HG03432 (cell line): ENCODE results near the gene CDH19.
"Not testable (repeated sequence)": the region's sequence is repeated elsewhere in the genome, so short reads cannot be mapped to it uniquely, and the experiment has no call there.

ENCODE experiments used
- ATAC-seq: cut with Tn5 transposase; IDR thresholded peaks from one replicate; pipeline ENCODE4 v1.9.1; 2021; ENCODE audit warnings: mild to moderate bottlenecking, moderate library complexity; ENCODE audit not compliant: unreplicated experiment

CDH19 gene

DNA sequence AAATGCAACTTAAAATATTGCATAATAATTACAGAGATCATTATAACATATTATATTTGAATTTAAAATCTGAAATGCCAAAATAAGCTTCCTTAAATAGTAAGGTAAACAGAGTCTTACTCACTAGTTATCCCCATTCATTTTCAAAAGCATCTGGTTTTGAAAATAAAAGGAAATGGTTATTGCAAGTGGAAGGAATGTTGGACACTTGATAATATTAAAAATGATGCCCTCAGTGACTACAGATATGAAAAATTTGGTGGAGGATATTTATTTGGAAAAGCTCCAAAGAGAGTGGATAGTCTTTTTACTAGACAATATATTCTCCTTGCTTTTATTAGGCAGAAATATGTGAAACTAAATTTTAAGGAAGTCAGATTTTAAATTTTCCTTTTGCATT, 39.7 kb downstream of the CDH19 start:
- ATAC-seq = no peak

DNA sequence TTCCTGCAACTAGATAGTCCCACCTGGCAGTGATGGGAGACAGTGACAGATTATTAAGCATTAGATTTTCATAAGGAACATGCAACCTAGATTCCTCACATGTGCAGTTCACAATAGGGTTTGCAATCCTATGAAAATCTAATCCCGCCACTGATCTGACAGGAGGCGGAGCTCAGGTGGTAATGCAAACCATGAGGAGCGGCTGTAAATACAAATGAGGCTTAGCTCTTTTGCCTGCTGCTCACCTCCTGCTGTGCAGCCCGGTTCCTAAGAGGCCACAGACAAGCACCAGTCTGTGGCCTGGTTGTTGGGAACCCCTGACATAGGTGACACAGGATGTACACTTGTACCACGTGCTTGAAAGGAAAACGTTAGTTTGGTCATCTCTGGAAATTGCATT, 41.6 kb downstream of the CDH19 start:
- no peak for ATAC-seq

DNA sequence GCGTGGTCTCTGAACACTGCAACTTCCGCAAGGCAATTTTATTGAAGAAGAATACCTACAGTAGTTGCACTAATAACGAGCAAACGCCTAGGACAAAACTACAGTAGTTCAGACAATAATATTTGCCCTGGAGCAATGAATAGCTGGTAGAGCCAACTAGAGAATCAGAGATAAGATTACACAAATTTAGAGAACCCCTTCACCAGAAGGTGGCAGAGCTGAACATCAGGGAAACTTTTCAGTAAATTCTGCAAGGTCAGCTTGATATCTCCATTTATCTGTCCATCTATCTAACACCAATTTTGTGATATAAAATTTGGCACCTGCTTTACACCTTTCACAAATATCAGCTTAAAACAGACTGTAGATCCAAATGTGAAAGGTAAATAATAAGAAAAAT, 43.8 kb downstream of the CDH19 start:
- no peak for ATAC-seq

DNA sequence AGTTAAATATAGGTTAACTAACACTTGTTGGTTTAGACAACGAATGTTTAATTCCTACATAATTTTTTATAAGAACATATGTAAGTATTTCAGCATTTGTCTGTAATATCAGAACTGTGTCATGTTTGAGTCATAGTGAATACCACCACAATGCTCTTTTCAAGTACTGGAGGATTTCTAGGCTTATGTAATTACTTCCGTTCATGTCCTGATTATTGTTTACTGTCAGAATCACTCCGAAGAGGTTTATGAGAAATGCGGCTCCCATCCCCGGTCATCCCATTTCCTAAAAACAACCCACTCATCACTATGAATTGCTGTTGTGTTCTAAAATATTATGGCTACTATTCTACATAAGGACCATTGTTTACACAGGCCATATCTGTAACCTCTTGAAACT, 45.1 kb downstream of the CDH19 start:
- ATAC-seq = no peak

DNA sequence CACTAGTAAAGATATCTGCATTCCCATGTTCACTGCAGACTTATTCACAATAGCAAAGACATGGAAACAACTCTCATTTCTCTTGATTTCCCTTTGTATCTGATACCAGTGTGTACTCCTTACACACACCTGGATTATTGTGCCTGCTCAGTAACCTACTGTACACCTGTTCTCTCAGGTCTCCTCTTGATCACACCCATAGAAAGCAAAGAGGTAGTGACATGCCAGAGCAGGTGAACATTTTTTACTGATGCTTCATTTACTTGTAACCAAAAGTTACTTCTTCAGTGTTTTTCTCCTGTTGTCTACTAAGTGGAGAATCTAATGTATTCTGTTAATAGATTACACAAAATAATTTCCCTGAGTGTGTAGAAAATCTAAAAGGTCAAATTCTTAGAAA, 46.8 kb downstream of the CDH19 start:
- ATAC-seq = no peak

DNA sequence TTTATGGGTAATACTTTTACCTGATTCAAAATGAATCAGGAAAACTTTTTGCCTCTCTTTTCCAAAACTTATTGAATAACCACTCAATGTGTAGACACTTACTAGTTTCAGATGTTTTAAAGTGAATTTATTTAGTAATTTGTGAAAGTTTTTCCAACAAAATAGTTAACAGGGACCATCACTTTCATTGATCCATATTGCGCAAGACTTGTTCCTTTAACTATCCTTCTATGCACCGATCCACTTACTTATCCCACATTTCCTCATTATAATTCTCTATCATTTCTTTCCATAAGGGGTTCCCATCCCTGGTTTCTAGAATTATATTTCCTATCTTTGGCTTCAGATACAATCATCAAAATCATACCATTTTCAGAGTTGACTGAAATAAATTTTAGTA, 48.3 kb downstream of the CDH19 start:
- ATAC-seq = no peak

DNA sequence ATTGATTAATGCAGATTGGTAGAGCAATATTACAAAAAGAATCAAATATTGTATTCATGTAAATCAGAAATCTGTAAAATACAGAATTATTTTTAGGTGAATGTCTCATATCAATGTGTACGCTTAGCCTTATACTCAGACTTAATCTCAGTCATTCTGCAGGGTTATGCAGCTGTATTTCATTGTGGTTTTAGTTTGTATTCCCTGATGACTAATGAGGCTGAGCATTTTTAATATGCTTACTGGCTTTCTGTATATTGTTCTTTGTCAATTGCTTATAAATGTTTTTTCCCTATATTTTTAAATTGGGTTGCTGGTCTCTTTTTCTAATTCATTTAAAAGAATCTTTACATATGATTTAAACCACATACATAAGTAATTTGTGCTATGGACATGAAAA, 50.1 kb downstream of the CDH19 start:
- ATAC-seq = no peak

DNA sequence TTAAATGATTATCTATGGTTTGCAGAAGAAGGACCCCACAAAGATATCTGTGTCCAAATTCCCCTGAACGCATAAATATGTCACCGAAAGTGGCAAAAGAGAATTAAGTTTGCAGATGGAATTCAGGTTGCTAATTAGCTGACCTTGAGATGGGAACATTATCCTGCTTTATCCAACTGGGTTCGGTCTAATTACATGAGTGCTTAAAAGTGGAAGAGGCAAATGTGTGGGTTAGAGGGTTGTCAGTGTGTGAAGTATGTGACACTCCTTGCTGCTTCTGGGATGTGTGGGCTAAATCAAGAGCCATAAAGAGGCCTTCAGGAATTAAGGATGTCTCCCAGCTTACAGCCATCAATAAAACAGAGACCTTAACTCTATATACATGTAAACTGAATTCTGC, 53.5 kb downstream of the CDH19 start:
- no peak for ATAC-seq

DNA sequence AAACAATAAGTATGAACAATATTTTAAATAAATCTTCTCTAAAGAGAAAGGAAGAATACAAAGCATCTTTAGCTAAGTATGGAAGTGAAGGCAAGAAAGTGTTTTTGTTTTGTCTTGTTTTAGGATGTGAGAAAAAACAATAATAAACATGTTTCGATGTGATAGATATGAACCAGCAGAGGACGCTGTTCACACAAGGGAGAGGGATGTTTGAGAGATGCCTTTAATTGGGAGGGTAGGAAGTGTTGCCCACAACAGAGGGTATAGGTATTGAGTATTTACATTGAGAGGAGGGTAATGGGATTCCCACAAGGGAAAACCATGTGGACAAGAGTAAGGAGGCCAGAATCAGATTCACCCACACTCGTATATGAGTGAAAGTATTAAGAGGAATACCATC, 55.1 kb downstream of the CDH19 start:
- ATAC-seq = no peak

DNA sequence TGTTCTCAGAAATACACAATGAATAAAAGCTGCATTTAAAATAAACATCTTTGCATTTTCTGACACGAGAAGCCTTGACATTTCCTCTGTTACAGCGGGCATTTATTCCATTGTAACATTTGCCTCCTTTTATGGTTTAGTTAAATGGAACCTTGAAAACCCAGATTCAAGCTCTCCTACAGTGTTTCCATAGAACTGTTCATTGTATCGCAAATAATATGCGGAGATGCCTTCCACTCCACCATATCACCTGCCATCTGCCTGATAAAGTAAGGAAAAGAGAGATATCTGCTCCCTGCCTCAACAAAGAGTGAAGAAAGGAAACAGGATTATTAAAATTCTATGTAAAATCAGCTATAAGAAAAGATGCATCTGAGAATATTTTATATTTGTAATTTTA, 69.8 kb downstream of the CDH19 start:
- no peak for ATAC-seq

DNA sequence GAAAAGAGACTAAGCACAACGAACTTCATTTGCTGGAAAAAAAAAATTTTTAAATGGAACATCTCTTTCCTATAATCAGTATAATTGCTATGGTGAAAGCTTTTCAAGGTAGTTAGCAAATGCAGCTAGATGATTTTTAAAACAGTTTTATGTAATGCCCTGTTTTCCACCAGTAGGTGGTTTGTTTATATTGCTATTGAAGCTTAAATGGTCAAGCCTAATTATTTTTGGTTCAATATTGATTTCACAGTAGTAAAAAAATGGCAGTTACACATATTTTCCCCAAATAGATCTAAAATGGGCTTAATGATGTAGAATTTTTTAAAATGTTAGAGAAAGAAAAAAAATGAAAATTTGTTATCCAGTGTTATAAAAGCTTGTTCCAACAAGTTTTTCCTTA, 70.2 kb downstream of the CDH19 start:
- ATAC-seq = no peak

DNA sequence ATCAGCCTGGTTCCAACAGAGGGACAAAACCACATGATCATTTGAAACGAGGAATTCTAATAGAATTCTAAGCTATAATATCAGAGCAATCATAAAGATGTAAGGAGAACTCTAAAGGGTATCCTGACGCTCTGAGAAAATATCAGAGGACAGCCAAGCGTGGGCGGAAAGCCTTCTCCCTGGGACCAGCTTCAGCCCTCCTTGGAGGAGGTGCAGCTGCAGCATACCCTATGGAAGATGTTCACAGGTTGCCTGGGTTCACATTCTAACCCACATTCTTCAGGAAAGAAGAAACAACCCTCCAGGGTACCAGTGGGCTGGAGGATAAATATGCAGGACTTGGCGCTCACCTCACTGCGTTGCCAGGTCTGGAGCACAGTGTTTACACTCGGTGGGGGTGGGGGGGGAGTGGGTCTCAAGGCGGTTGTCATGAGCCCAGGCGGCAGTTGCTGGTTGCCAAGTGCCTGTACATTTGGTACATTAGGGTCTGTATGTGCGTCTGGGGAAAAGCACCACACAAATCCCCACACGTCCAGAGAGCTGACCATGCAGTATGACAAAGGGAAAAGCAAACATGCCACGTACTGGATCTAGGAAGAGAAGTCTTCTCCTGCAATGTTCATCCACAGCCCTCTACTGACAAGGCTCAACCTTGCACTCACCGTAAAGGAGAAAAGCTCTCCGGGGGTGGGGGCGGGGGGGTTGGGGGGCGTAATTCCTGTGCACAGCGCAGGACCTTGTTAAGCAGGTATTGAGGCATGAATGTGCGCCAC, 80.5 kb downstream of the CDH19 start:
- no peak for ATAC-seq

DNA sequence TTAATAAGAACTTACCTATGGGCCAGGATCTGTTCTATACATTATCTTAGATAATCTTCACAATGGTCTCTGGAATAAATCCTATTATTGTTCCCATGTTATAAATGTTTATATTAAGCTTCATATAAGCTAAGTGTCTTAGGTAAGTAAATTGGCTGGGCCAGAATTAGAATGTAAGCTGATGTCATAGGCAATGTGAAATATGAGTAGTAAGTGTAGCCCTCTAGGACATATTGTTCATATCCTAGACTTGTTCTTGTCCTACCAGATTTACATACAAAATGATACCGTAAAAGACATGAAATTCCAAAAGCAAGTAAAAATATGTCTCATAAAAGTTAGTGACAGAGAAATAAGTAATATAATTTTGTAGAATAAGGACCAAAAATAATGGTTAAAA, 89.9 kb downstream of the CDH19 start:
- no peak for ATAC-seq

DNA sequence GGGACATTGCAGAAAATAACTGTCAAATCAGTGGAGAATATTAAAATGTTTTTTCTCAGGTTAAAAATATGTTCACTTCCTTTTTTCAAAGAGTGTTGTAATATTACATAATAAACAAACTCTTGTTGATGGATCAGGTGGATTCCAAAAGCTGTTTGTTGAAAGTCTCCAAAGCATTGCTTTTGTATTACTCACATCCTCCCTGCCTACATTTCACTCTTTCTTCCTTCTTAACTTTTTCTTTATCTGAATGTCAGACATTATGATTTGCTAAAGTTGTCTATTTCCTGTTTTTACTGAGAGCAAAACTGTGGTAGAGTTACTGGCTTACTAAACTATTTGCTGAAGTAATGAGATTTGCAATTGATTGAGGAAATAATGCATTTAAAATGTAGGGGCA, 92.1 kb downstream of the CDH19 start:
- no peak for ATAC-seq

DNA sequence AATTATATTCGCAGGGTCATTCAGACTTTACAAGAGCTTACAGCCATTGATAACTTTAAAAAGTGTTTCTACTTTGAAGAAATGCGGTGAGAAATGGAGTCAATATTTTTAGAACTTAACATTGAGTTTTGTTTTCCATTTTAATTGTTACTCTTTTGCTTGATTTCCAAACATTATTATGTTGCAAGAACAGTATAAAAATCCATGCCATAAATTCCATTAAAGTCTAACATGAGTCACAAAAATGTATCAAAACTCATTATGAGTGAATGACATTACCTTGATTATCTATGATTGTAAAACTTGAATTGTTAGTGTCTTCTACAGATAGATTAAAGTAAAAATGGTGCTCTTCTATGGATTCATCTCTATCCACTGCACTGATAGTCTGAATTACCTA, 92.6 kb downstream of the CDH19 start:
- no peak for ATAC-seq

DNA sequence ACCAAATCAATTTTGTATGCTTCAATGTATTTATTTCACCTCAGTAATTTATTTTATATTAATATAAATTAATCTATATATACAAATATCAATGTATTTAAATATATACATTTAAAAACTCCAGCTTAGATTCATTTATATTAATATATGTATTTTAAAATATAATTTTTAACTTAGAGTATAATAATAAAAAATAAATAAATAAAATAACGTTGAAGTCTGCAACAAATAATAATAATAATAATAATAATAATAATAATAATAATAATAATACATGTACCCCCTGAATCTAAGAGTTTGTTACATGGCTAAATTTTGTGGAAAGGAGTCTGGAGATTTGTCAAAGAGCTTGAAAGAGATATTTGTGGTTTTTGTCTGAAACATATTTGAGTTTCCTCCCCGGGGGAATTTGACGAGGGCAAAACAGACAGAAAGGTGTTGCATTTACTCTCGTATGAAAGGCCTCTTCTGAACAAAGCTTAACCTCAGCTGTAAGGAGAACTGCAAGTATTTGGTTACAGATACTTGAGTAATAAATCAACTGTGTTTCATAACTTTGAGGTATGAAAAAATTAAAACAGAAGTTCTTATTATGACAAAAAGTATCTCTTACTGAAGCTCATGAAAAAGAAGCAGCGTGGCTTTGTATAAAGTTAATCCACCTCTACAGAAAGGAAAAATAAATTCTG, 93.4 kb downstream of the CDH19 start:
- no peak for ATAC-seq

DNA sequence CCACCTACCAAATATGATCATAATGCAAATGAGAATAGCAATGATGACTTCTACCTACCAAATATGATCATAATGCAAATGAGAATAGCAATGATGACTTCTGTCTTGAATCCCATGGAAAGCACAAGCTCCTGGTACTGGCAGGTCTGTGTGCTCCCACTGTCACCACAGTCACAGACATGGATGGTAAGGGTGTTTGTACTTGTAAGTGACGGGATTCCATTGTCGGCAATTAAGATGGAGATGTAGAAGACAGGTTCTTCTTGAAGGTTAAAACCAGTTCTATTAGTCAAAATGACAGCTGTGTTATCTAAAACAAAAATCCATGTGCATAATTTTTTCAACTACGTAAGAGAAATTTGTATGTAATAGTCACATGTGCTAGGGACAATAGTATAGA, 95.0 kb downstream of the CDH19 start:
- no peak for ATAC-seq

DNA sequence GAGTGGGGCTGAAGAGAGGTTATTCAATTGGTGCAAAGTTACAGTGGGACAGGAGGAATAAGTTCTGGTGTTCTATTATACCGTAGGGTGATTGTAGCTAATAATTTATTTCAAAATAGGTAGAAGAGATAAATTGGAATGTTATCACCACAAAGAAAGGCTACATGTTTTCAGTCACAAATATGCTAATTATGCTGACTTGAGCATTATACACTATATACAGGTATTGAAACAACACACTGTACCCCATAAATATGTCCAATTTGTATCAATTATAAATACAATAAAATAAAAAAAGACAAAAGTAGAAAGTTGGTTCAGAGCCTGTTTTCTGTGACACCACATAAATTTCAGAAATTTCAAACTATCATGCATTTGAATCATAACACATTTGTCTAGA, 97.7 kb downstream of the CDH19 start:
- no peak for ATAC-seq

DNA sequence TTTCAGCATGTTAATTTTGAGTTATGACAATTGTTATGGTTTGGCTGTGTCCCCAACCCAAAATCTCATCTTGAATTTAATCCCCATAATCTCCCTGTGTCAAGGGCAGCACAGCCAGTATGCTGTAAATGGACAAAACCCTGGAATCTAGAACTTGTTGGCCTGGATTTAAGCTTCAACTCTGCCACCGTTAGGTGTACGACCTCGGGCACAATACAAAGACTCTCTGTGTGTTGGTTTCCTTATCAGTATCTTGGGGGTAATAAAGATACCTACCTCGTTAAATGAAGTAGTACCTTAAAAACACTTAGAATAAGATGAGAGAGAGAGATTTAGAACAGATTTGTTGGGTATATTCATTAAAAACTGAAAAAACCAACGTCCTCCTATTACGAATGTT, 106.5 kb downstream of the CDH19 start:
- ATAC-seq = no peak

DNA sequence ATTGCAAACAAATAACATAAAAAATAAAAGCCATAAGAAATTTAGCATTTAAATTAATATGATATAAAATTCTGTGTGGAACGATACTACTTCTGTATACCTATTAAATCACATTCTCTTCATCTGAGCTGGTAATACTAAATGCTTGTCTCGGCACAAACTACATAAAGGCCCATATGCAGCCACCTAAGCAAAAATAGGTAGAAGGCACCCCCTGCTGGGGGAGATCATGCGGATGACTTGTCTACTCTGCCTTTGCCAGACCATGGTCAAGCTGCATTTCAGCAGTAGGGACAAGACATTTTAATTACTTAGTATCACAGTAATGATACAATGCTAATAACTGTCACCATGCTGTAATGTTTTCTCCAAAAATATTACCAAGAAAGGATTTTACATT, 108.0 kb downstream of the CDH19 start:
- ATAC-seq = peak; percentile 94

DNA sequence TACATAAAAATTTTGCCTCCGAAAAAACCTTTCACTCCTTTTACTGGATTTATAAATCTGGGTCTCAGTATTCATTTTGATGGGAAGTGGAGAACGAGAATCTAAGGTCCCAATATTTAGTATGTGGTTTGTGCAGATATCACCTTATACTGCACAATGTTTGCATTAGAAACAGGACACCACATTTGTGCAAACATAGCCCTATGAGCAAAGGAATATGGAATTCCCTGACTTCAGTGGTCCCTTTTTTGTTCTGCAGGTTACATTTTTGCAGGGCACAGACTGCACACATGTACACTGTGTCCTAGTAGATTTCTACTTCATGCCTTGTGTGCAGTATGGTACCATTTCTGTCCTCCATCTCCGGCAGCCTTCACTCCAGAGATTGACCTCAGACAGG, 130.0 kb downstream of the CDH19 start:
- no peak for ATAC-seq

DNA sequence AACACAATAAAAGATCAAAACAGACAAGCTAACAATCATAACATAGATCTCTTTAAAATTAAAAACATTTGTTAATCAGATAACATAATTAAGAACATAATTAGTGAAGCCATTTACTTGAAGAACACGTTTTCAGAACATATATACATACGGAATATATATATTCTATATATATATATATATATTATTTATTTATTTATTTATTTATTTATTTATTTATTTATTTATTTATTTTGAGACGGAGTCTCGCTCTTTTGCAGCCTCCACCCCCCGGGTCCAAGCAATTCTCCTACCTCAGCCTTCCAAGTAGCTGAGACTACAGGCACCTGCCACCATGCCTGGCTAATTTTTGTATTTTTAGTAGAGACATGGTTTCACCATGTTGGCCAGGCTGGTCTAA, 137.7 kb downstream of the CDH19 start:
- not testable (repeated sequence) for ATAC-seq

DNA sequence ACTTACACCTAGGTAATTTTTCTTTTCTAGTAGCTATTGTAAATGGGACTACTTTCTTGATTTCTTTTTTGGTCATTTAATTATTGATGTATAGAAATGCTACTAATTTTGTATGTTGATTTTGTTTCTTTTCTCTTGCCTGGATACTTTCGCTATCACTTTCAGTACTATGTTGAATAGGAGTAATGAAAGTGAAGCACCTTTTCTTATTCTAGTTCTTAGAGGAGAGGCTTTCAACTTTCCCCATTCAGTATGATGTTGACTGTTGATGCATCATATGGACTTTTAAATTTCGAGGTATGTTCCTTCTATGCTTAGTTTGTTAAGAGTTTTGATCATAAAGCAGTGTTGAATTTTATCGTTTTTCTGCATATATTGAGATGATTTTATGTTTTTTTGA, 142.5 kb downstream of the CDH19 start:
- peak; percentile 81 for ATAC-seq
